SK-N-SH treated with all-trans-retinoic acid at 6 μM for 48 hours (cell line): ENCODE measurements around the gene MBD3L3.
"Not testable (repeated sequence)": the region's sequence is repeated elsewhere in the genome, so short reads cannot be mapped to it uniquely, and the experiment has no call there.

ENCODE experiments used
- BACH2 ChIP-seq: fragments of 250-450 bp; sonication (Bioruptor Pico); IDR thresholded peaks from 2 replicates; pipeline ENCODE4 v1.9.0; 2021; ENCODE audit warnings: mild to moderate bottlenecking, borderline replicate concordance
- CREB5 ChIP-seq: fragments of 250-450 bp; sonication (Bioruptor Pico); IDR thresholded peaks from 2 replicates; pipeline ENCODE4 v1.5.1; 2020; ENCODE audit warnings: low read depth, mild to moderate bottlenecking, moderate library complexity
- CSDC2 ChIP-seq: fragments of 250-450 bp; sonication (Bioruptor Pico); IDR thresholded peaks from 2 replicates; pipeline ENCODE4 v1.5.0; 2020; ENCODE audit warnings: mild to moderate bottlenecking, moderate library complexity
- ESRRG ChIP-seq: fragments of 250-450 bp; sonication (Bioruptor Pico); IDR thresholded peaks from 2 replicates; pipeline ENCODE4 v1.6.1; 2021; ENCODE audit warnings: mild to moderate bottlenecking
- OSR1 ChIP-seq: fragments of 250-450 bp; sonication (Bioruptor Pico); IDR thresholded peaks from 2 replicates; pipeline ENCODE4 v1.8.0; 2022; ENCODE audit warnings: moderate library complexity, mild to moderate bottlenecking, inconsistent platforms
- PATZ1 ChIP-seq: fragments of 250-450 bp; sonication (Bioruptor Pico); IDR thresholded peaks from 2 replicates; pipeline ENCODE4 v1.8.0; 2020; ENCODE audit warnings: mild to moderate bottlenecking, moderate library complexity, borderline replicate concordance
- RARB ChIP-seq: fragments of 250-450 bp; sonication (Bioruptor Pico); IDR thresholded peaks from 2 replicates; pipeline ENCODE4 v1.8.0; 2021; ENCODE audit warnings: mild to moderate bottlenecking, moderate library complexity
- SNAI2 ChIP-seq: fragments of 250-450 bp; sonication (Bioruptor Pico); IDR thresholded peaks from 2 replicates; pipeline ENCODE4 v1.5.0; 2020; ENCODE audit warnings: mild to moderate bottlenecking, moderate library complexity
- TCF4 ChIP-seq: fragments of 250-450 bp; sonication (Bioruptor Pico); IDR thresholded peaks from 2 replicates; pipeline ENCODE4 v1.8.0; 2021; ENCODE audit warnings: mild to moderate bottlenecking, moderate library complexity, borderline replicate concordance
- TOX ChIP-seq: fragments of 250-450 bp; sonication (Bioruptor Pico); IDR thresholded peaks from 2 replicates; pipeline ENCODE4 v1.8.0; 2021; ENCODE audit warnings: mild to moderate bottlenecking, moderate library complexity, borderline replicate concordance
- ZFP3 ChIP-seq: fragments of 250-450 bp; sonication (Bioruptor Pico); IDR thresholded peaks from 2 replicates; pipeline ENCODE4 v1.5.0; 2020; ENCODE audit warnings: mild to moderate bottlenecking, moderate library complexity
- ZFP30 ChIP-seq: fragments of 450-650 bp; formaldehyde crosslinking; IDR thresholded peaks from 2 replicates; pipeline ENCODE4 v1.5.0; 2022; ENCODE audit warnings: mild to moderate bottlenecking, moderate library complexity

GRCh38 chr19:7055679-7056078 is 2.8 kb downstream of the MBD3L3 start:
- not testable (repeated sequence) for TF ChIP-seq TCF4 (CRISPR knock-in tag); TOX (CRISPR knock-in tag); OSR1; CSDC2 (CRISPR knock-in tag); SNAI2; BACH2 (CRISPR knock-in tag); CREB5; PATZ1 (CRISPR knock-in tag); ZFP30 (CRISPR knock-in tag); ZFP3 (CRISPR knock-in tag); ESRRG (CRISPR knock-in tag); RARB
